COLO829 (cell line): Measurements from ENCODE around the gene ZDHHC12.

Source experiments
- DNase-seq: peaks from one replicate; pipeline ENCODE4 v3.0.0; 2012; ENCODE audit warnings: low spot score

ZDHHC12 gene, protein sequence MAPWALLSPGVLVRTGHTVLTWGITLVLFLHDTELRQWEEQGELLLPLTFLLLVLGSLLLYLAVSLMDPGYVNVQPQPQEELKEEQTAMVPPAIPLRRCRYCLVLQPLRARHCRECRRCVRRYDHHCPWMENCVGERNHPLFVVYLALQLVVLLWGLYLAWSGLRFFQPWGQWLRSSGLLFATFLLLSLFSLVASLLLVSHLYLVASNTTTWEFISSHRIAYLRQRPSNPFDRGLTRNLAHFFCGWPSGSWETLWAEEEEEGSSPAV

DNA sequence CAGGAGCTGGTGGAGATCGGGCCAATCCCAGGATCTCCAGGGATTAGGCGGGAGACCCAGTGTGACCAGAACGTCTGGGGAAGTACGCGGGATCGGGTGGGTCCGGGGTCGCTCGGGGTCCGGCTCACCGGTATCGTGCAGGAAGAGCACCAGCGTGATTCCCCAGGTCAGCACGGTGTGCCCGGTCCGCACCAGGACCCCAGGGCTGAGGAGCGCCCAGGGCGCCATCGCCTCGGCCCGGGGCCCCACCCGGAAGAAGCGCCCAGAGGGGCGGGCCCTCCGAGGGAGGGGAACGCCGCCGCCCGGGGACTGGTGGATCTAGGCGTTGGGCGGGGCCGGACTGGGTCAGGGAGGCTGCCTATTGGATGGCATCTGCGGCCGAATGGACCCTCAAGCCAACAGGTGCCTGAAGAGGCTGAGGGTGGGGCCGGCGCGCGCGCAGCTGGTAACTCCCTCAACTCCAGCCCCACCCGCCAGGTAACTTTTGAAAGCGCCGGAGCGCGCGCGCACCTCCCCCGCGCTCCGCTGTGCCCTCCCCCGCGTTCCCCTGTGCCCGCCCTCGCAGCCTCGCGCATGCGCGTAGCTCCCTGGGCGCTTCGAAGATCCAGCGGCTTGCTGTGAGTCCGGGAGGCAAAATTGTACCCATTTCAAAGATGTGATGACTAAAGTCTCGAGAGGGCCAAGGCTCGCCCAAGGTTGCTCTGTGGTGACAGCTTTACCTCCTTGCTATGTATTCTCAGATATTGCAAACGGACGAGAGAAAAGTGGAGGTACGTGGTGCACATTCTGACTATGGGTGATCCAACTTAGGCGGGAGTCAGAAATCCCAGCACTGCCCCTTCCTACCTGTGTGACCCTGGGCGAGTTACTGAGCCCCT is at the start of gene ZDHHC12:
Gene ZDHHC12, minus strand, starts transcription at position 262 of the 878 bp plus-strand sequence. Its CDS starts 34 bp downstream, at position 228.
- peak; percentile 100 for DNase-seq

DNA sequence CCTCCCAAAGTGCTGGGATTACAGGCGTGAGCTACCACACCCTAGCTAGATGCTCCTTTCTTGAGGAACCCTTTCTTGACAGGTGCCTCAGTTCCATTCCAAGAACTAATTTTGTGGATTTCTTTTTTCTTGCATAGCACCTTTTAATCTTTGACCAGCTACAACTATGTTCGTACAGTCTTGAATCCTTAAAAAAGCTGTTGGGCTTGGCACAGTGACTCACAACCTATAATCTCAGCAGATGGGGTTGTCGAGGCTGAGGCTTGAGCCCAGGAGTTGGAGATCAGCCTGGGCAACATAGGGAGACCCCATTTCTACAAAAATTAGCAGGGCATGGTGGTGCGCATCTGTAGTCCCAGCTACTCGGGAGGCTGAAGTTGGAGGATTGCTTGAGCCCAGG is 49.1 kb upstream of the ZDHHC12 start:
- DNase-seq = no peak

DNA sequence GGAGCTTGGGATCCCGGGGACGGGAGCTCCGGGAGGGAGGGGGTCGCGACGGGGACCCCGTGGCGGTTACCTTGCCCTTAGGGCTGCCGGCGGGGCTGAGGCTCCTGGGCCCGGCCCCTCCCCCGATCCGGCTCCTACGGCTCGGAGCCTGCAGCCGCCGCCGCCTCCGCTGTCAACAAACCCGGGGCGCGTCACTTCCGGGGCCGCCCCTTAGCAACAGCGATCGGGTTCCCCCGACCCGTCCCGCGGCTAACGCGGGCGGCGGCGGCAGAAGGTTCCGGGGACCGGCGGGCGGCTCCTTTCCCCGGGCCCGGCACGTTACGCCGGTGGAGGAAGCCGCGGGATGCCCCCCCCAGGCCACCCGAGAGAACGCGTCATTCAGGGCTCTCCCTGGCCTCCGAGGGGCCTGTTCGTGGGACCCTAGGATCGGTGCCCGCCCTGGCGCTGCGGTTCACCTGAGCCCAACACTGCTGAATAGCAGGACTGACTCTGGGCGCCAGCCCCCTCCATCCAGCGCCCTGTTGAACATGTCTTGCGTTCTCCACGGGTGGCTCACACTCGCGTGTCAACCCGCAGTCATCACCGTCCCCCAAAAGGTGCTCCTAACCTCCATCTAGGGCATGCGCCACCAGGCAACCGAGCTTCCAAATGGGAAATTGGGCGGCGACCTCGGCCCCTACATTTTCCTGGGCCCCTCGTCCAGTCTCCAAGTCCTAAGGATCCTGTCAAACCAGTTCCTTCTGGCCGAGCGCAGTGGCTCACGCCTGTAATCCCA is 48.0 kb upstream of the ZDHHC12 start, which contains the start of gene ZER1:
Gene ZER1, minus strand, starts transcription at position 183 of the 775 bp plus-strand sequence. CDS start 16,362 bp downstream, outside the sequence.
- peak; percentile 98 for DNase-seq

DNA sequence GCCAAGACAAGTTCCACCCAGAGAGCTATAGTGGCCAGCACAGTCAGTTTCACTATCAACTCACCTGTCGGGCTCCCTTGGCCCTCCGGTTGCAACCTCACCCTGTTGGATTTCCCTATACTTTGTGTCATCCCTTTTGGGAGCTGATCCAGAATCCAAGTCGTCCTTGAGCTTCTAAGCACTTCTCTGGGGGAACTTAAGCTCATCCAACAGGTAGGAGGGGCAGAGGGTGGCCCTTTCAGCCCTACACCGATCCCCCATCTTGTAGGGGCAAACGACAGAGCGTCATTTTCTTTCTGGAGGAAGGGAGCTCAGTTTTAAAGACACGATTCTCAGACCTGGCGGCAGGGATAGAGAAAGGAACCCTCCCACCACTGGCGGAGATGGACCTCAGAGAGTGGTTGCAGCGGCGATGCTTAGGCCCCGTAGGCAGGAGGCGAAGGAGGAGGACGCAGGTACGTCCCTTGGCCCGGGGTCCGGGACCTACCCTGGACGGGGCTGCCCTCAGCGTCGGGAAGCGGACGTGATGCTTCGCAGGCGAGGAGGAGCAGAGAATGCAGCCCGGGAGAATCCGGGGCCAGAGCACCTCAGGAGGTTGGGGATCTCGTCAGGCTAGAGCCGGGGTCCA is 47.3 kb upstream of the ZDHHC12 start:
- DNase-seq = no peak

DNA sequence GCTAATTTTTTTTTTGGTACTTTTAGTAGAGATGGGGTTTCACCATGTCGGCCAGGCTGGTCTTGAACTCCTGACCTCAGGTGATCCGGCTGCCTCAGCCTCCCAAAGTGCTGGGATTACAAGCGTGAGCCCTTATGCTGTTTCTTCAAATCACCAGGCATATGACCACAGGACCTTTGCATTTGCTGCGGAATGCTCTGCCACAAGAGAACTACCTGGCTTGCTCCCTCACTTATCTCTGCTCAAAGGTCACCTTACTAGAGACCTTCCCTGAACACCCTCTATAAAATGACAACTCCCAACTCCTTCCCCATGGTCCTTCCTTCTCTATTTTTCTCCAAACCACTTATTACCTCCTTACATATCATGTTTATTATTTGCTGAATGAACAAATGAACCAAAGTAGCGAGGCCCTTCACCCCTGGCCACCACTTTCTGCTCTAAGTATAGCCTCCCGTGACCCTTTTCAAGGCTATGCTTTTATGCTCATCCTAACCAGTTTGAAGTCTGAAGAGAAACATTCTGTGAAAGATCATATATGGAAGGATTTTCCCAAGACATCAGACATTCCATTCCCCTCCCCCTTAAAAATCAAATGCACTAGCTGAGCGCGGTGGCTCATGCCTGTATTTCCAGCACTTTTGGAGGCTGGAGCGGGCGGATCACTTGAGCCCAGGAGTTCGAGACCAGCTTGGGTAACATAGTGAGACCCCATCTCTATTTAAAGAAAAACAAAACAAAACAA is 46.5 kb upstream of the ZDHHC12 start:
- DNase-seq = no peak

DNA sequence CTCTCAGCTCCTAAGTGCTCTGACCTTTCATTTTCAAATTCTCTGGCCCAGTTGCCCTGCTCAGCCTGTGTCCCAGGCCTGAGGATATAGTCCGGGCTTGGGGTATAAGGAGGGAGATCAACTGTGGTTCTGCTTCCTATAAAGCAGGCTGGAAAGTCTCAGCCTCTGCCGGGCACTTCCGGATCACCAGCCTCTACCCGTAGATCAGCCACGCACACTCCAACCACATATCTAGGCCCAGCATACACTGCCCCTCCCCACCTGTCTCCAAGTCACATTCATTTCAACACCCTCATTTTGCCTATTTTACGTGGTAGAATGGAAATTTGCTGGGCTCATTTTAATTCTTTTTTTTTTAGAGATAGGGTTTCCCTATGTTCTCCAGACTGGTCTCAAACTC is 44.7 kb upstream of the ZDHHC12 start:
- DNase-seq = no peak

DNA sequence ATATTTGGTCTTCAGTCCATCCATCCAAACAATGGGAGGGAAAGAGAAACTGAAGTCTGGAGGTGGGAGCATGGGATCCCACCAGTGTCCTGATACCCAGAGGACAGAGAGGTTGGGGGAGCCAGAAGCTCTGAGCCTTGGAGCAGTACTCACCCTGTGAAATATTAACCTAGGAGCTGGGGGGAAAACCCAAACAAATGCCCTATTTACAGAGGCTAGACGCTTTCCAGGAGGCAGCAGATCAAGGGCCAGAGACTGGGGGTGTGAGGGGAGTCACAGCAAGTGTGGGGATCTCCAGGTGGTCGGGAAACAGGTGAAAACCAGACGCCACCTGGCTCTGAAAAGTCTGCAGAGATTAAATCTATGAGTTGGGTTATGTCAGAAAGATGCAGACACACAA is 41.6 kb upstream of the ZDHHC12 start:
- no peak for DNase-seq

DNA sequence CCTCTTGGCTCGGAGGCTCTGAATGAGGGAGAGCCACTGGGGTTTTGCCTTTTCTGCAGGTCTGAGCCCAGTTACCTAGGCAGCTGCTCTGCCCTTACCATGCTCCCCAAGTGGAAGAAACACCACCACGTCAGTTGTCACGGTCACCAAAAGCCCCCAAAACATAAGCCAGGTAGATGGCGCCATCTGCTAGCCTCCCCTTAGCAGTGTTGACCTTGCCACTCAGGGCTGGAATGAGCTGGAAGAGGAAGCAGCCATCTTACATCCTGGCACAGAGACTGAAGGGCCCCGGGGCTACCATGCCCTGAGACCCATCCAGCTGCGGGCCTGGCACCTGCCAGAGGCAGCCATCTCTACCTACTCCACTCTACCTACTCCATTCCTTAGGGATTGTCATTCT is 40.4 kb upstream of the ZDHHC12 start:
- DNase-seq = no peak

DNA sequence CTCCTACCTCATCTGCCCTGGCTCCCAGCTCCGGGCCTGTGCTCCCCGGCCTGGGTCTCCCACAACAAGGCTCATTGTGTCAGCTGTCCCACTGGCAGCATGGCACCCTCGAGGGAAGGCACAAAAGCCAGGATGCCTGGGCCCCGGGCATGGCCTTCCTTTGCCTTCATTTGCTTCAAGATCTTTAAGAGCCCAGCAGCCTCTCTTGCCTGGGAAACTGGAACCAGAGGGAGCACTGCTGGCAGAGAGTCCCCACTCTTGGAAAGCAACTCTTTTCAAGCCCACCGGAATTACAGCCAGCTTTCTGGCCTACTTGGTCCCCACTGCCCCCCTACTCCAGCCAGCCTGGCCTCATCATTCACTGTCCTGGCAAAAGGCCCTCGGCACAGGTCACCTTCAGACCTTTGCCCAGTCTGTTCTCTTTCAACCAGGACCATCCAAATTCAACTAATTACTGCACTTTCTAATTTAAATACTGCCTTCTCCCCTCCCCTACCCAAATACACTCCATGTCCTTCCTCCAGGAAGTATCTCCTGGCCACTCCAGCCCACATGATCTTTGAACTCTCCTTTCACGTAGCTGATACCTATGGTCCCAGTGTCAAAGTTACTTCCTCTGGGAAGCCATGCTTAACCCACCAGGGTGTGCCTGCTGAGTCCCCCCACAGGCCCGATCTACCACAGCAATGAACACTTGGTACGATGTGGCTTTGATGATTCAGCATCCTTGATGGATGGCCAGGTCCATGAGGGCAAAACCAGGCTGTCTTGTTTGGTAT is 38.9 kb upstream of the ZDHHC12 start:
- no peak for DNase-seq

DNA sequence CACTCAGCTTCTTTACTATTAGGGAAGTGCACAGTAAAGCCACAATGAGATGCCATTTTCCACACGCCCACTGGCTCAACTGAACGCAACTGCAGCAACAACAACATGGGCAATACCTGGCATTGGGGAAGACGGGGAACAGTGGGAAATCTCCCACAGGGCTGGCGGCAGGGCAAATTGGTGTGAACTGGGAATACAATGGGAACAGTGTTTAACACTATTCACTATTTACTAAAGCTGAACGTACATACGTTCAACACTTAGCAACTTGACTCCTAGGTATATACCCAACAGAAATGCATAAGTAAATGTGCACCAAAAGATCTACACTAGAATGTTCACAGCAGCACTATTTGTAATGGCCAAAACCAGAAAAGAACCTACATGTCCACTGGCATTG is 33.7 kb upstream of the ZDHHC12 start:
- no peak for DNase-seq

DNA sequence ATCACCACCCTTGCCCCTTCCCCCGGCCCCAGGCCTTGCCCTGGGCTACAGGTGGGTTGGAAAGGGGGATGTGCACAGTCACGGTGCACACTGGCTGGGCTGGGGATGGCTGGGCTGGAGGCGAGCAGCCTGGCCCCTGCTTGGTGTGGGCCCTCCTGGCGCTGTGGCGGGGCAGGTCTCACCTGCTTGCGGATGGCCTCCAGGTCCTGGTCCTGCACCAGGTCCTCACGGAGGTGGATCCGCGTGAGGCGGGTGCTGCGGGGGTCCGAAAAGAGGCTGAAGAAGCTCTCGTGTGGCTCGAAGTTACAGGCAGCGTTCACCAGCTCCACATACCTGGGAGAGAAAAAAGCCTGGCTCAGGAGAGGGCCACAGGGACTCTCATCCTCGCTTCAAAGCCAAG is 29.7 kb upstream of the ZDHHC12 start:
- no peak for DNase-seq

DNA sequence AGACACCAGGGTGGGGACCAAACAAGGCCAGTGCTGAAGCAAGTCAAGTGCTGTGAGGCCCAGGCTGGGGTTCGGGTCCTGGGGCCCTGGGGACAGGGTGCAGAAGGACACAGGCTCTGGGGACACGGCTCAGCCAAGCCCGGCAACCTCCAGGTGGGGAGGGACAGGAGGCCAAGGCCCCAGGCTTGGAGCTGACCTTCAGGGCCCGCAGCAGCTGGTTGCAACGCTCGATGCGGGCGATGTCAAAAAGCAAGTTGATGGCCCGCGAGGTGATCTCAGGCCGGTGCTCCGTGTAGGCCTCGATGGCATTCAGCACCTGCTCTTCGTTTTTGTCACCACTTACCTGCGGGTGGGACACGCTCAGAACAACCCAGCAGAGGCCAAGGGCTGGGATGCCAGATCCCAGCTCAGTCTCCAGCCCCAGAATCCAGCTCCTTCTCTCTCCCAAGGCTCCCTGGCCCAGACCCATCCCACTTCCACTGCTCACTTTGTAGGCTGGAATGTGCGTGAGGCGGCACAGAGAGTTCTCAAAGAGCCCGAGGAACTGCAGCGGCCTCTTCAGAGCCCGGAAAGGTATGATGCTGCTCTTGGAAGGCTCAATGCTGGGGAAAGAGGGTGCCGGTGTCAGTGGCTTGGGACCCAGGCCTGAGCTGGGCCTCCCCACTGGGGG is 27.1 kb upstream of the ZDHHC12 start:
- no peak for DNase-seq

DNA sequence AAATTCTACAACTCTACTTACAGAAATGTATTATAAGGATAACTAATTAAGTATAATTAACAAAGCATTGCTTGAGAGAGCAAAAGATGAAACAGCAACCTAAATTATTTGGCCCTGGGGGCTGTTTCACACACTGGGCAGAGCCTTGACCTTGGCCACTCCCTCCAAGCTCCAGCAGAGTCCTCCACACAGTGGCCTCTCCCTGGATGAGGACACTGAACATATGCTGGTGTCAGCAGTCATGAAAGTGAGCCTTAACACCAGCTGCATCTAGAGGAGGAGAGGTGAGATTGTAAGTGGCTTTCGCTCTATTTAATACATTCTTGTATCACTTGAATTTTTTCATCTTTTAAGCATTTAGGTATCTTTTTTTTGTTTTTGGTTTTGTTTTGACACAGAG is 23.3 kb upstream of the ZDHHC12 start:
- DNase-seq = no peak

DNA sequence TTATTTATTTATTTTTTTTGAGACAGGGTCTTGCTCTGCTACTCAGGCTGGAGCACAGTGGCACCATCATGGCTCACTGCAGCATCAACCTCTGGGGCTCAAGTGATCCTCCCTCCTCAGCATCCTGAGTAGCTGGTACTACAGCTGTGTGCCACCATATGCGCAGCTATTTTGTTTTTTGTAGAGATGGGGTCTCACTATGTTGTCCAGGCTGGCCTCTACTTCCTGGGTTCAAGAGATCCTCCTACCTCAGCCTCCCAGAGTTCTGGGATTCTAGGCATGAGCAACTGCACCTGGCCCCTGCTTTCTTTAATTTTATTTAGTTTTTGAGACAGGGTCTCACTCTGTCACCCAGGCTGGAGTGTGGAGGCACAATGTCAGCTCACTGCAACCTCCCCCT is 19.5 kb upstream of the ZDHHC12 start:
- no peak for DNase-seq

DNA sequence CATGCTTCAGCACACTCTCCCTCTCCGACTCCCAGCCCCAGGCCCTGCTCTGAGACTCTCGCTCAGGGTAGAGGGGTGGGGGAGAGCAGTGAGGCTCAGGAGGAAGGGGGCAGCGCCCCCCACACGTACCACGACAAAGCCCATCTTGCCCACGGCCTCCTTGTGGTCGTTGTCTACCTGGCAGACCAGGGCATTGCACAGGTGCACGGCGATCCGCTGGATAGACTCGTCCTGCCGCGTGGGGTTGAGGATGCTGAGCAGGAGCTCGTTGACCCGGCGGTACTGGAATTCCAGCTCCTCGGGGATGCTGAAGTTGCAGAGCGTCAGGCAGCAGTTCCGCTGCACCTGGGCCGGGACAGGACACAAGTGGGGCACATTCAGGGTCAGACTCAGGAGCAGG is 18.5 kb upstream of the ZDHHC12 start:
- DNase-seq = no peak

DNA sequence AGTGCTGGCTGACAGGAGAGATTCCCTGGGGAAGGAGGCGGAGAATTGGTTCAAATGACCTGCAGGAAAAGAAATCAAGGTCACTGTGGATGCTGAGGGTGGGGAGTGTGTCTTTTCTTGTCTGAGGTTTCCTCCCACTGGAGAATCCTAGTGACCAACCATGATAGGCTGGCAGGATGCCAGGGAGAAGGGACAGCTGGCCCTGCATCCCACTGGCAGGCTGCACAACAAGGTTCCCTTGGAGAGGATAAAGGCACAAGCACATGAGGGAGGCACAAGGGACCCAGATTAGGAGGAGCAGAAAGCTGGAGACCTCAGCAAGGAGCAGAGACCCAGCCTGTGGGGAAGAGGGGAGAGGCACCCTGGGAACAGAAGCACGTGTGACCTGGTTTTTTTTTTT is 11.4 kb upstream of the ZDHHC12 start:
- DNase-seq = no peak

DNA sequence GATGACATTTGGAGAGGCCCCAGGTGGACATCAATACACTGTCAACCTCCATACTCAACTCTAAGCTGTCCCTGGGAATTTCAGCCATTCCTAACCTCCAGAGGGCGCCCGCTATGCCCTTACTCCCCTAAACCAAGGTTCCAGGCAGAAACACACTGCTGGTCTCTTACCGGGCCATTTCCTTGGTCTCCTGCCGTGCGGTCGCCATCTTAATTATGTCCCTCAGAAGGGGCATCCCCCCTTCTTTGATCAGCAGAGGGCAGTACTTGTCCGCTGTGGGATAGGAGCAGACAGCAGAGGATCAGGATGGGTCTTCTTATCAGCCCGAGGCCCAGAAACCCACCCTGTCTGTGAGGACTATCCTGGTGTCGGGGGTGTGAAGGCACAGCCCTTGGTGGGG is 9.3 kb upstream of the ZDHHC12 start:
- DNase-seq = peak; percentile 78

DNA sequence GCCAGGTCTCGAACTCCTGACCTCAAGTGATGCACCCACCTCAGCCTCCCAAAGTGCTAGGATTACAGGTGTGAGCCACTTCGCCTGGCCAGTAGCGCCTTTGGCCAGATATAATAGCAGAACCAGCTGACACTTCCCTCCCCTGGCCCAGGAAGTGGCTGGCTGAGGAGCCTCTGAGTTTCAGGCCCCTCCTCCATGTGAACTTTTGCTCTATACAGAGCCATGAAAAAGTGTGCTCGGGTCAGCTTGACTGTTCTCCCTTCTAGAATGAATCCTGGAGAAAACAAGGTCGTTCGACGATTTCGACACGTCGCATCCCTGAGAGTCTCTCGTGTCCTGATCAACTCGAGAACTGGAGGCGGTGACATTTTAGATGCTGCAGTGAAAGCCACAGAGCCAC is 8.6 kb upstream of the ZDHHC12 start:
- DNase-seq = no peak

DNA sequence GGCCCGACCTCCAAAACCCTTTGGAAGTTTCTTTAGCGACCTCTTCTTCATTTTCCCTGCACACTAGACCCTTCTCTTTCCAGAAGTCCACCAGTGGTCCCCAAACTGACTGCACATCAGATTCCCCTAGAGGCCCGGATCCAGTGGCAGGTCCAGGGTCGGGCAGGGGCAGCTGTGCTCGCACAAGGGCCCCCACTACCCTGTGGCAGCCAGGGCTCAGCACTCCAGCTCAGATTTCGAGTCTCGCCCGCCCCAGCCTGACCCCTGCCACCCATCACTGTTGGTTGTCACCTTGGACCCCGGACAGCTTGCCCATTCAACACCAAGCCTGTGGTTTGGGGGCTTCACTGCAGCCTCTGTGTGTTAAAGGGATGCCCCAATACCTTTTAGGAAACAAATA is 7.8 kb upstream of the ZDHHC12 start:
- no peak for DNase-seq

DNA sequence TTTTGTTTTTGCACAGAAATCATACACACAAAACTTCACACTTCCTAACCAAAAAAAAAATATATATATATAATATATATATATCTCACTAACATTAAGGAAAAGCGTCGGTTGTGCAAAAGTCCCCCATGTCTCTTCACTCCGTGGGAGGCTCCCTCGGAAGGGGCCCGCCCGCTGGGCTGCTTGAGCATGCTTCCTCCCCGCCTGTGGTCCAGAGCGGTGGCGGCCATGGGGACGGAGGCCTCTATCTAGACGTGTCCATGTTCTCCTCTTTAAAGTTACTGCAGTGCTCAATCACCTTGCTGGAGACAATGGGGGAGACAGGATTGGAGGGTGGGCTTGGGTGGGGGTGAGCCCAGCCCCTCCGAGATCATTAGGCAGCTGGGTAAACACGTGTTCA is 7.2 kb upstream of the ZDHHC12 start:
- no peak for DNase-seq
